Progenitor cell of endocrine pancreas (in vitro differentiated cells): Measurements from ENCODE around the gene LMX1B. TPM values are rescaled to one million over a fixed set of nuclear protein-coding genes. Genes with fewer than 3 reads are reported as not detected.

Source experiments
- DNase-seq: peaks from one replicate; pipeline ENCODE4 v3.0.0; 2021; ENCODE audit warnings: low spot score; ENCODE audit not compliant: unreplicated experiment
- H3K27ac Mint-ChIP-seq: 2 replicates; pipeline ENCODE4 v1.8.0; 2021; ENCODE audit warnings: mild to moderate bottlenecking, moderate library complexity, mixed read lengths
- H3K27me3 Mint-ChIP-seq: 2 replicates; pipeline ENCODE4 v1.8.0; 2021; ENCODE audit warnings: mixed read lengths
- H3K36me3 Mint-ChIP-seq: 2 replicates; pipeline ENCODE4 v1.8.0; 2022; ENCODE audit warnings: mixed read lengths; ENCODE audit not compliant: insufficient read depth
- H3K4me1 Mint-ChIP-seq: 2 replicates; pipeline ENCODE4 v1.8.0; 2021; ENCODE audit warnings: low read depth, mixed read lengths
- H3K4me3 Mint-ChIP-seq: 2 replicates; pipeline ENCODE4 v1.8.0; 2021; ENCODE audit warnings: low read depth, mild to moderate bottlenecking, moderate library complexity, mixed read lengths
- H3K9me3 Mint-ChIP-seq: 2 replicates; pipeline ENCODE4 v1.8.0; 2021; ENCODE audit warnings: low read depth, mixed read lengths
- total RNA-seq: library from RNA; stranded (reverse); gene quantifications from 2 replicates; pipeline ENCODE4 v1.2.1, GENCODE V29; 2021
- TF ChIP-seq, protein P1 (sequence below): fragments of 200-600 bp; sonication (generic); IDR thresholded peaks from one replicate; pipeline ENCODE4 v1.5.0; 2021; ENCODE audit warnings: antibody characterized with exemption, mild to moderate bottlenecking; ENCODE audit not compliant: unreplicated experiment

LMX1B gene
- total RNA-seq, 1 donor from 2014 or later = 9.1 TPM

GRCh38 chr9:126671983-126672382 is 58.3 kb downstream of the LMX1B start:
- H3K27me3 Mint-ChIP-seq = peaks cover 28% of the 10 kb centered on the region
- peaks cover 20% of the 10 kb centered on the region for H3K4me1 Mint-ChIP-seq
- H3K27ac Mint-ChIP-seq = no peak overlapping the region
- H3K36me3 Mint-ChIP-seq = no peaks in the 10 kb centered on the region
- H3K4me3 Mint-ChIP-seq = no peak overlapping the region
- no peaks in the 10 kb centered on the region for H3K9me3 Mint-ChIP-seq
- TF ChIP-seq, protein P1, sequence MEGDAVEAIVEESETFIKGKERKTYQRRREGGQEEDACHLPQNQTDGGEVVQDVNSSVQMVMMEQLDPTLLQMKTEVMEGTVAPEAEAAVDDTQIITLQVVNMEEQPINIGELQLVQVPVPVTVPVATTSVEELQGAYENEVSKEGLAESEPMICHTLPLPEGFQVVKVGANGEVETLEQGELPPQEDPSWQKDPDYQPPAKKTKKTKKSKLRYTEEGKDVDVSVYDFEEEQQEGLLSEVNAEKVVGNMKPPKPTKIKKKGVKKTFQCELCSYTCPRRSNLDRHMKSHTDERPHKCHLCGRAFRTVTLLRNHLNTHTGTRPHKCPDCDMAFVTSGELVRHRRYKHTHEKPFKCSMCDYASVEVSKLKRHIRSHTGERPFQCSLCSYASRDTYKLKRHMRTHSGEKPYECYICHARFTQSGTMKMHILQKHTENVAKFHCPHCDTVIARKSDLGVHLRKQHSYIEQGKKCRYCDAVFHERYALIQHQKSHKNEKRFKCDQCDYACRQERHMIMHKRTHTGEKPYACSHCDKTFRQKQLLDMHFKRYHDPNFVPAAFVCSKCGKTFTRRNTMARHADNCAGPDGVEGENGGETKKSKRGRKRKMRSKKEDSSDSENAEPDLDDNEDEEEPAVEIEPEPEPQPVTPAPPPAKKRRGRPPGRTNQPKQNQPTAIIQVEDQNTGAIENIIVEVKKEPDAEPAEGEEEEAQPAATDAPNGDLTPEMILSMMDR = no peak
- no peak for DNase-seq

DNA sequence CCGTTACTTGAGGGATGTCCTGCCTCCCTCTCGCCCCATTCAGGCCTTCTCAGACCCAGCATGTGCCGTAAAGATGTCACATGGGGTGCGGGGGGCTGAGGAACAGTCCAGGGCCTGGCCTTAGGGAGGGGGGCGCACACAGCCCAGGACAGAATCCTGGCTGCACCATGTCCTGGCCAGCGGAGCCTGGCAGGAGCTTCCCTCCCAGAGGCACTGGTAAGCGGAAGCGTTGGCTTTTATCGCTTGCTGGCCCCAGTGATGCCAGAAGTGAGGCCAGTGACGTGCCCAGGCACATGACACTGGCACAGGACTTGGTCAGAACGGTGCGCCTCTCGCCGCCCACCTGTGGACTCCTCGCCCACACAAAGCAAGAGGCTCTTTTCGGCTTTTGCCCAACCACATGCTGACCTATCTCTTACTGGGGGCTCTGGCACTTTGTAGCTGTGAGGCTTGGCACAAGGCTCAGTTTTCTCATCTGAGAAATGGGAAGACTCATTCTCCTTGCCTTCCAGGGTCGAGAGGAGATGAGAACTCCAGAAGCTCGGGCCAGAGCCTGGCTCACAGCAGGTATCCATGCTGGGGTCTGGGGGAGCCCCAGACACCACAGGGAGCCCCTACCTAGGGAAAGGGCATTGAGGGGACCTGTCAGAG is 59.0 kb downstream of the LMX1B start:
- TF ChIP-seq, protein P1 = no peak
- no peak for DNase-seq
- no peak overlapping the region for H3K27ac Mint-ChIP-seq
- H3K4me1 Mint-ChIP-seq = peaks cover 23% of the 10 kb centered on the region
- H3K27me3 Mint-ChIP-seq = peaks cover 35% of the 10 kb centered on the region
- H3K4me3 Mint-ChIP-seq = no peak overlapping the region
- H3K9me3 Mint-ChIP-seq = no peaks in the 10 kb centered on the region
- H3K36me3 Mint-ChIP-seq = no peaks in the 10 kb centered on the region

- no peak for DNase-seq
- peaks cover 43% of the 10 kb centered on the region for H3K27me3 Mint-ChIP-seq
- H3K9me3 Mint-ChIP-seq = no peaks in the 10 kb centered on the region
- peaks cover 23% of the 10 kb centered on the region for H3K4me1 Mint-ChIP-seq
- no peaks in the 10 kb centered on the region for H3K36me3 Mint-ChIP-seq
- no peak overlapping the region for H3K4me3 Mint-ChIP-seq
- TF ChIP-seq, protein P1 = no peak
- no peak overlapping the region for H3K27ac Mint-ChIP-seq
Measured at GRCh38 chr9:126673689-126674364, 60.1 kb downstream of the LMX1B start.

GRCh38 chr9:126674365-126675146 is 60.8 kb downstream of the LMX1B start:
- Mint-ChIP-seq H3K9me3 (no peaks in the 10 kb centered on the region), H3K4me3 (no peak overlapping the region), H3K36me3 (no peaks in the 10 kb centered on the region), H3K27ac (no peak overlapping the region), H3K27me3 (peaks cover 49% of the 10 kb centered on the region), H3K4me1 (peaks cover 23% of the 10 kb centered on the region)
- TF ChIP-seq, protein P1 = no peak
- DNase-seq = no peak

DNA sequence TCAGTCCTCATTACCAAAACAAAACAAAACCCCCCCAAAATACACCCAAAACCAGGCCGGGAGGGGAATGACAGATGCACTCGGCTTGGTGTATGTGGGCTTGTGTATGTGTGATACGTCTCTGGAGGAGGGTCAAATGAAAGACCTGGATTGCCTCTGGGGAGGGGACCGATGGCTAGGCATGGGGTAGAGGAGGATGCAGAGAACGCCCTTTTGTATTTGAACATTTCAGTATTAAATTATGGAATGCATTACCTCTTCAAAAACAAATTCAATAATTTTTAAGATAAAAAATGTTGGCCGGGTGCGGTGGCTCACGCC is 61.4 kb downstream of the LMX1B start:
- Mint-ChIP-seq H3K27ac (no peak overlapping the region), H3K36me3 (no peaks in the 10 kb centered on the region), H3K9me3 (no peaks in the 10 kb centered on the region), H3K4me3 (no peak overlapping the region), H3K4me1 (peaks cover 23% of the 10 kb centered on the region), H3K27me3 (peaks cover 55% of the 10 kb centered on the region)
- no peak for DNase-seq
- TF ChIP-seq, protein P1 = no peak
